Panc1 (cell line): ENCODE measurements around the gene PPP2R2B. TPM values are rescaled to one million over a fixed set of nuclear protein-coding genes. Genes with fewer than 3 reads are reported as not detected.

Experiments
- ATAC-seq: fragments of 200-7000 bp; cut with Tn5 transposase; 2 replicates; pipeline ENCODE4 v1.9.1; 2020; ENCODE audit warnings: mild to moderate bottlenecking, moderate library complexity
- BruUV-seq: library from RNA; stranded (reverse); fragments of 400-500 nt; replicated peaks from 2 replicates; lab custom pipeline; 2021; lab: Mats Ljungman, UMichigan
- CTCF ChIA-PET: fragments of 300-600 bp; sonication (Branson Sonifier 250); formaldehyde crosslinking; loops from one replicate; lab custom pipeline; 2022; ENCODE audit warnings: antibody characterized with exemption; lab: Charles Lee
- POLR2A ChIA-PET: fragments of 300-600 bp; sonication (Branson Sonifier 250); formaldehyde crosslinking; loops from one replicate; lab custom pipeline; 2022; ENCODE audit warnings: antibody characterized with exemption; lab: Charles Lee
- DNase-seq: peaks from one replicate; pipeline ENCODE4 v3.0.0-alpha.2; 2010; ENCODE audit warnings: low read depth, low spot score
- H3K27ac ChIP-seq: 2 replicates; pipeline ENCODE4 v1.5.1; 2011; ENCODE audit warnings: mild to moderate bottlenecking, low read length, inconsistent platforms
- H3K27me3 ChIP-seq: fragments of 200-500 bp; sonication (Bioruptor generic); 2 replicates; pipeline ENCODE4 v1.6.0; 2014; ENCODE audit warnings: low read length, inconsistent platforms; ENCODE audit not compliant: control insufficient read depth, insufficient read depth
- H3K36me3 ChIP-seq: fragments of 200-500 bp; sonication (Bioruptor generic); 2 replicates; pipeline ENCODE4 v1.5.1; 2014; ENCODE audit warnings: inconsistent platforms, mild to moderate bottlenecking, low read length, moderate library complexity; ENCODE audit not compliant: control insufficient read depth, insufficient read depth
- H3K4me1 ChIP-seq: 2 replicates; pipeline ENCODE4 v1.5.1; 2011; ENCODE audit warnings: inconsistent platforms, mild to moderate bottlenecking, low read length, moderate library complexity; ENCODE audit not compliant: control insufficient read depth, insufficient read depth
- H3K4me3 ChIP-seq, 2 experiments: 2 replicates each; pipeline ENCODE4 v1.5.1; 2011 to 2012; ENCODE audit warnings: low read depth in 2 of 2, low read length in 2 of 2, mild to moderate bottlenecking in 2 of 2, inconsistent platforms in 1 of 2, moderate library complexity in 1 of 2
- H3K9me3 ChIP-seq: fragments of 200-500 bp; sonication (Bioruptor generic); 2 replicates; pipeline ENCODE4 v1.5.1; 2014; ENCODE audit warnings: low read depth, mild to moderate bottlenecking, inconsistent platforms, low read length, moderate library complexity; ENCODE audit not compliant: control insufficient read depth, insufficient read depth
- CTCF ChIP-seq: fragments of 450-650 bp; IDR thresholded peaks from 2 replicates; pipeline ENCODE4 v1.5.1; 2017; ENCODE audit warnings: mild to moderate bottlenecking
- POLR2AphosphoS5 ChIP-seq: IDR thresholded peaks from 2 replicates; pipeline ENCODE4 v1.6.1; 2012; ENCODE audit warnings: mild to moderate bottlenecking, low read depth, low read length, moderate library complexity
- SIN3A ChIP-seq: IDR thresholded peaks from 2 replicates; pipeline ENCODE4 v1.6.1; 2012; ENCODE audit warnings: low read depth, mild to moderate bottlenecking, low read length, moderate library complexity, borderline replicate concordance; ENCODE audit not compliant: insufficient read depth
- TCF7L2 ChIP-seq: IDR thresholded peaks from 2 replicates; pipeline ENCODE4 v1.6.1; 2011; ENCODE audit warnings: mild to moderate bottlenecking, low read depth, low read length, inconsistent platforms
- in situ Hi-C: cut with HindIII; loops from 2 replicates; pipeline ENCODE4 v1.10.0; 2016; ENCODE audit warnings: low sequenced_read_pairs, low pct_unique_long_range_greater_than_20kb
- intact Hi-C: fragments of 100-400 bp; cut with micrococcal nuclease; formaldehyde crosslinking; loops from one replicate; pipeline ENCODE4 v1.10.0; 2022; ENCODE audit not compliant: unreplicated experiment
- total RNA-seq: library from RNA; stranded (reverse); gene quantifications from one replicate; pipeline ENCODE4 v1.2.1, GENCODE V29; 2021; ENCODE audit not compliant: unreplicated experiment
- TF ChIP-seq, protein P1 (sequence below), 2 experiments: IDR thresholded peaks; 2 replicates each; pipeline ENCODE4 v1.6.1; 2011 to 2012; ENCODE audit warnings: low read depth in 2 of 2, control low read depth in 1 of 2, low read length in 1 of 2, mild to moderate bottlenecking in 1 of 2, moderate library complexity in 1 of 2; ENCODE audit not compliant: insufficient read depth in 1 of 2

Gene PPP2R2B
- total RNA-seq, 1 experiment from 2014 or later, result 8.8 TPM

DNA sequence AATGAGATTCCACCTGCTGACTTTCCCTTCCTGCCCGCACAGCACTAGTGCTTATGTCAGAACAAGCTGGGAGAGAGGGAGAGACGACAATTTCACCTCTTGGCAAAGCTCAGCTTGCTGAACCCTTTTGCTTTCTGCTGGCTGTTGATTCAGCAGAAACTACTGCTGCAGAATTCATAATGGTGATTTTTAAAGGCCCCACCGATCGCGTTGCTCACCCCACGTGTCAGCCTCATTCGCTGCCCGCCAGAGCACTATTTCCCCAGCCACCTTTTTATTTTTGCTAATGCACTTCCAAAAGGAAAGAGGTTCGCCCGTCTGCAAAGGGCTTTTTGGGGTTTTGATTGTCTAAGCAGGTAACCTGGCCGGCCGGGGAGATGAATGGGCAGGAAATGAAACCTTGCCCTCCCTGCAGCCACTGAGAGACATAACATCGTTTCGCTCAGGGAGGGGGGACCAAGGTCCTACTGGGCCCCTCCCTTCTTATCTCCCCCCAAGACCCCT lies 1.3 kb downstream of the PPP2R2B start:
- Histone ChIP-seq H3K9me3 (no peaks in the 10 kb centered on the region), H3K27me3 (peaks cover 14% of the 10 kb centered on the region), H3K27ac (no peak overlapping the region), H3K4me1 (no peaks in the 10 kb centered on the region), H3K36me3 (no peaks in the 10 kb centered on the region), H3K4me3 (peak overlapping the region; percentile 58 to 67)
- TF ChIP-seq TCF7L2, result no peak
- TF ChIP-seq, protein P1, sequence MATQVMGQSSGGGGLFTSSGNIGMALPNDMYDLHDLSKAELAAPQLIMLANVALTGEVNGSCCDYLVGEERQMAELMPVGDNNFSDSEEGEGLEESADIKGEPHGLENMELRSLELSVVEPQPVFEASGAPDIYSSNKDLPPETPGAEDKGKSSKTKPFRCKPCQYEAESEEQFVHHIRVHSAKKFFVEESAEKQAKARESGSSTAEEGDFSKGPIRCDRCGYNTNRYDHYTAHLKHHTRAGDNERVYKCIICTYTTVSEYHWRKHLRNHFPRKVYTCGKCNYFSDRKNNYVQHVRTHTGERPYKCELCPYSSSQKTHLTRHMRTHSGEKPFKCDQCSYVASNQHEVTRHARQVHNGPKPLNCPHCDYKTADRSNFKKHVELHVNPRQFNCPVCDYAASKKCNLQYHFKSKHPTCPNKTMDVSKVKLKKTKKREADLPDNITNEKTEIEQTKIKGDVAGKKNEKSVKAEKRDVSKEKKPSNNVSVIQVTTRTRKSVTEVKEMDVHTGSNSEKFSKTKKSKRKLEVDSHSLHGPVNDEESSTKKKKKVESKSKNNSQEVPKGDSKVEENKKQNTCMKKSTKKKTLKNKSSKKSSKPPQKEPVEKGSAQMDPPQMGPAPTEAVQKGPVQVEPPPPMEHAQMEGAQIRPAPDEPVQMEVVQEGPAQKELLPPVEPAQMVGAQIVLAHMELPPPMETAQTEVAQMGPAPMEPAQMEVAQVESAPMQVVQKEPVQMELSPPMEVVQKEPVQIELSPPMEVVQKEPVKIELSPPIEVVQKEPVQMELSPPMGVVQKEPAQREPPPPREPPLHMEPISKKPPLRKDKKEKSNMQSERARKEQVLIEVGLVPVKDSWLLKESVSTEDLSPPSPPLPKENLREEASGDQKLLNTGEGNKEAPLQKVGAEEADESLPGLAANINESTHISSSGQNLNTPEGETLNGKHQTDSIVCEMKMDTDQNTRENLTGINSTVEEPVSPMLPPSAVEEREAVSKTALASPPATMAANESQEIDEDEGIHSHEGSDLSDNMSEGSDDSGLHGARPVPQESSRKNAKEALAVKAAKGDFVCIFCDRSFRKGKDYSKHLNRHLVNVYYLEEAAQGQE (IDR thresholded peaks at IDR 0.05; ENCODE audit: insufficient read depth in 1 of 2, low read depth in 2 of 2, low read length in 1 of 2), result no peak
- TF ChIP-seq POLR2AphosphoS5, result no peak
- no peak for TF ChIP-seq CTCF
- no peak for TF ChIP-seq SIN3A
- DNase-seq (no peak), ATAC-seq (no peak)
- ChIA-PET CTCF (no interaction called here), POLR2A (no interaction called here)
- BruUV-seq, result no TSS peak
- in situ Hi-C loops, result no loop called here
- intact Hi-C loops, result no loop called here

DNA sequence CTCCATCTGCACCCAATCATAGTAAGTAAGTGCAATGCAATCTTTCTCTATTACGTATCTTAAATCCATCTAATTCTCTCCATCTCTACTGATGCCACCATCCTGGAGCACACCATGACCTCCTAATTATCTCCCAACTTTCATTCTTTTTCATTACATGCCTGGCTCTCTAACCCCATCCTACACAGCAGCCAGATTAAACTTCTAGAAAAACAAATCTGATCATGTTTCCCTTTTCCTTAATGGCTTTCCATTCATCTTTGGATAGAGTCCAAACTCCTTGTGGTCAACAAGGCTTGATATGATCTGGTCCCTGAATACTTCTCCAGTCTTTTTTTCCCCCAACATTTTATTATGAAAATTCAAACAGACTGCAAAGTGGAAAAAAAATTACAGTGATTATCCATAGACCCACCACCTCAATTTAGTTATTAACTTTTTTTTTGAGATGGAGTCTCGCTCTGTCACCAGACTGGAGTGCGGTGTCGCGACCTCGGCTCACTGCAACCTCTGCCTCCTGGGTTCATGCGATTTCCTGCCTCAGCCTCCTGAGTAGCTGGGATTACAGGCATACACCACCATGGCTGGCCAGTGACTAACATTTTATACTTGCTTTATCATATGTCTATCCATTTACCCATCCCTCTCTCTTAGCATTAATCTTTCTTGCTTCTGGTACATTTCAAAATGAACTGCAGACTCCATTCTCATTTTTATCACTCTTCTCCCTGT lies 5.2 kb downstream of the PPP2R2B start:
- ATAC-seq (no peak), DNase-seq (no peak)
- in situ Hi-C loops, result no loop called here
- Histone ChIP-seq H3K4me3 (no peak overlapping the region), H3K9me3 (no peaks in the 10 kb centered on the region), H3K27me3 (peaks cover 4% of the 10 kb centered on the region), H3K4me1 (no peaks in the 10 kb centered on the region), H3K36me3 (no peaks in the 10 kb centered on the region), H3K27ac (no peak overlapping the region)
- CTCF ChIA-PET, result no interaction called here
- POLR2A ChIA-PET, result no interaction called here
- intact Hi-C loops, result no loop called here
- no TSS peak for BruUV-seq
- no peak for TF ChIP-seq SIN3A

DNA sequence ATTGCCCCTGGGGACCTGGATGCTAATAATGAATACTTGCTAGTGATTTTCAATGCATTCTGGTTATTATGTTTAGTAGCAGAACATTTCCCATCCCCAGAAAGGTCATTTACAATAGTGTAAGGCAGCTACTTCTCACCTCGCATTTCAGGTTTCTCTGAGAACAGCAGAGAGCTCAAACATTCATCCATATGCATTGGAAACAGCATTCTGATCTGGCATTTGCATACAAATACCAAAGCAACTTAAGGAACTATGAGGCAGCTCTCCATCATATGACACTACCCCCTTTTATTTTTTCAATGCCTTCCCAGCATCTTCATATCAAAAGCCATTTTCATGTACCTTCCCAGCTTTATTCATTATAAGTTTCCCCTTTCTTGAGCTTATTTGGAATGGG lies 6.4 kb downstream of the PPP2R2B start:
- ChIA-PET POLR2A (no interaction called here), CTCF (no interaction called here)
- no peaks in the 10 kb centered on the region for H3K36me3 ChIP-seq
- in situ Hi-C loops (no loop called here), intact Hi-C loops (no loop called here)
- H3K4me1 ChIP-seq, result no peaks in the 10 kb centered on the region
- DNase-seq (no peak), ATAC-seq (no peak)
- no peak for TF ChIP-seq TCF7L2
- TF ChIP-seq, protein P1 (IDR thresholded peaks at IDR 0.05; ENCODE audit: insufficient read depth in 1 of 2, low read depth in 2 of 2, low read length in 1 of 2), result no peak
- no peak for TF ChIP-seq SIN3A
- TF ChIP-seq CTCF, result no peak
- H3K27ac ChIP-seq, result no peak overlapping the region
- H3K27me3 ChIP-seq, result peaks cover 4% of the 10 kb centered on the region
- no peaks in the 10 kb centered on the region for H3K9me3 ChIP-seq
- no peak overlapping the region for H3K4me3 ChIP-seq
- no TSS peak for BruUV-seq
